Neuronal stem cell (in vitro differentiated cells): ENCODE results near the gene C10orf71.
A peak's percentile ranks its signal among the peaks of the same experiment; 100 is the strongest.

Experiments
- DNase-seq: peaks from one replicate; pipeline ENCODE4 v3.0.0-alpha.2; 2013; ENCODE audit warnings: low spot score
- H2AFZ ChIP-seq: one replicate; pipeline ENCODE4 v1.6.1; 2013; ENCODE audit warnings: mild to moderate bottlenecking, low read length, inconsistent platforms
- H2AK5ac ChIP-seq: 2 replicates; pipeline ENCODE4 v1.6.1; 2013; ENCODE audit warnings: low read depth, mild to moderate bottlenecking, inconsistent platforms, low read length, moderate library complexity, mixed read lengths
- H2BK120ac ChIP-seq: 2 replicates; pipeline ENCODE4 v1.6.1; 2013; ENCODE audit warnings: low read depth, mild to moderate bottlenecking, inconsistent platforms, low read length, moderate library complexity, mixed read lengths
- H2BK12ac ChIP-seq: one replicate; pipeline ENCODE4 v1.6.1; 2013; ENCODE audit warnings: low read length, inconsistent platforms
- H2BK15ac ChIP-seq: 2 replicates; pipeline ENCODE4 v1.6.1; 2013; ENCODE audit warnings: mild to moderate bottlenecking, low read length, inconsistent platforms, mixed read lengths
- H2BK5ac ChIP-seq: one replicate; pipeline ENCODE4 v1.6.1; 2013; ENCODE audit warnings: inconsistent platforms, mild to moderate bottlenecking, low read length, moderate library complexity
- H3K14ac ChIP-seq: one replicate; pipeline ENCODE4 v1.6.1; 2013; ENCODE audit warnings: low read length, inconsistent platforms
- H3K18ac ChIP-seq: 2 replicates; pipeline ENCODE4 v1.6.1; 2013; ENCODE audit warnings: low read length, inconsistent platforms
- H3K23ac ChIP-seq: 2 replicates; pipeline ENCODE4 v1.6.1; 2013; ENCODE audit warnings: low read depth, mild to moderate bottlenecking, mixed read lengths, low read length, inconsistent platforms; ENCODE audit not compliant: poor library complexity
- H3K27ac ChIP-seq: replicated peaks from 3 replicates; pipeline ENCODE4 v1.5.1; 2013; ENCODE audit warnings: low read length, inconsistent platforms
- H3K27me3 ChIP-seq, 3 experiments: 2 replicates each; pipeline ENCODE4 v1.6.1; 2013; ENCODE audit warnings: low read length in 3 of 3, mild to moderate bottlenecking in 2 of 3, inconsistent platforms in 1 of 3, low read depth in 1 of 3, mixed read lengths in 1 of 3, moderate library complexity in 1 of 3; ENCODE audit not compliant: control insufficient read depth in 3 of 3, insufficient read depth in 3 of 3
- H3K36me3 ChIP-seq, 2 donors: replicated peaks in 1 of 2; 2 replicates each; pipeline ENCODE4 v1.6.1; 2013; ENCODE audit warnings: low read length in 2 of 2; ENCODE audit not compliant: control insufficient read depth in 2 of 2, insufficient read depth in 2 of 2
- H3K4ac ChIP-seq: 2 replicates; pipeline ENCODE4 v1.6.1; 2013; ENCODE audit warnings: inconsistent platforms, mild to moderate bottlenecking, low read length, moderate library complexity
- H3K4me1 ChIP-seq, 2 donors: 1 replicate in 1 of 2; 2 replicates in 1 of 2; pipeline ENCODE4 v1.6.1; 2013; ENCODE audit warnings: low read length in 2 of 2, low read depth in 1 of 2; ENCODE audit not compliant: control insufficient read depth in 2 of 2, insufficient read depth in 1 of 2
- H3K4me2 ChIP-seq: one replicate; pipeline ENCODE4 v1.6.1; 2013; ENCODE audit warnings: mild to moderate bottlenecking, low read length, inconsistent platforms; ENCODE audit not compliant: insufficient read depth, poor library complexity, severe bottlenecking
- H3K4me3 ChIP-seq, 2 donors: 2 replicates each; pipeline ENCODE4 v1.5.1; 2013; ENCODE audit warnings: low read length in 2 of 2, mild to moderate bottlenecking in 2 of 2, inconsistent platforms in 1 of 2, moderate library complexity in 1 of 2
- H3K79me1 ChIP-seq: one replicate; pipeline ENCODE4 v1.6.1; 2013; ENCODE audit warnings: low read depth, mild to moderate bottlenecking, inconsistent platforms, low read length, moderate library complexity
- H3K9ac ChIP-seq: one replicate; pipeline ENCODE4 v1.6.1; 2013; ENCODE audit warnings: mild to moderate bottlenecking, low read depth, low read length, inconsistent platforms; ENCODE audit not compliant: poor library complexity
- H3K9me3 ChIP-seq, 2 donors: replicated peaks in 1 of 2; 2 replicates each; pipeline versions ENCODE3 to v1.6.1; 2013; ENCODE audit warnings: low read length in 2 of 2, mild to moderate bottlenecking in 2 of 2, inconsistent platforms in 1 of 2, low read depth in 1 of 2, mixed read lengths in 1 of 2, moderate library complexity in 1 of 2; ENCODE audit not compliant: control insufficient read depth in 2 of 2, insufficient read depth in 1 of 2
- H4K8ac ChIP-seq: one replicate; pipeline ENCODE4 v1.6.1; 2013; ENCODE audit warnings: low read depth, mild to moderate bottlenecking, inconsistent platforms, low read length, moderate library complexity
- H4K91ac ChIP-seq: one replicate; pipeline ENCODE4 v1.6.1; 2013; ENCODE audit warnings: low read length, low read depth, mild to moderate bottlenecking, inconsistent platforms; ENCODE audit not compliant: poor library complexity
- WGBS, 2 donors: extraction: QIAGEN DNeasy Blood & Tissue Kit; methylation state at CpG; one replicate each; pipeline ENCODE4 v1.1.7; 2013; ENCODE audit warnings: missing lambda C conversion rate in 2 of 2, mixed read lengths in 1 of 2; ENCODE audit not compliant: insufficient read length in 2 of 2, insufficient replicate concordance in 1 of 2; ENCODE audit errors: extremely low coverage in 2 of 2; 5-methylcytosine and 5-hydroxymethylcytosine counted together

The C10orf71 gene

GRCh38 chr10:49361178-49361554 lies 62.2 kb downstream of the C10orf71 start:
- Histone ChIP-seq H3K4me3 (no peak overlapping the region), H3K23ac (peak overlapping the region; percentile 75), H4K91ac (no peak overlapping the region), H2AK5ac (no peak overlapping the region), H3K36me3 (no peaks in the 10 kb centered on the region), H3K18ac (no peak overlapping the region), H3K4me2 (no peak overlapping the region), H3K9ac (no peak overlapping the region), H3K4ac (no peak overlapping the region), H3K4me1 (peaks cover 0 to 3% of the 10 kb centered on the region in 2 donors), H2BK15ac (no peak overlapping the region), H3K14ac (no peak overlapping the region), H4K8ac (no peak overlapping the region), H2AFZ (no peak overlapping the region), H2BK120ac (no peak overlapping the region), H2BK12ac (no peak overlapping the region), H3K27ac (no peak overlapping the region), H3K79me1 (no peaks in the 10 kb centered on the region), H2BK5ac (no peak overlapping the region), H3K27me3 (no peaks in the 10 kb centered on the region), H3K9me3 (no peaks in the 10 kb centered on the region)
- WGBS, 2 donors, result no CpG with 5 or more reads among the region's 8 CpGs
- no peak for DNase-seq

DNA sequence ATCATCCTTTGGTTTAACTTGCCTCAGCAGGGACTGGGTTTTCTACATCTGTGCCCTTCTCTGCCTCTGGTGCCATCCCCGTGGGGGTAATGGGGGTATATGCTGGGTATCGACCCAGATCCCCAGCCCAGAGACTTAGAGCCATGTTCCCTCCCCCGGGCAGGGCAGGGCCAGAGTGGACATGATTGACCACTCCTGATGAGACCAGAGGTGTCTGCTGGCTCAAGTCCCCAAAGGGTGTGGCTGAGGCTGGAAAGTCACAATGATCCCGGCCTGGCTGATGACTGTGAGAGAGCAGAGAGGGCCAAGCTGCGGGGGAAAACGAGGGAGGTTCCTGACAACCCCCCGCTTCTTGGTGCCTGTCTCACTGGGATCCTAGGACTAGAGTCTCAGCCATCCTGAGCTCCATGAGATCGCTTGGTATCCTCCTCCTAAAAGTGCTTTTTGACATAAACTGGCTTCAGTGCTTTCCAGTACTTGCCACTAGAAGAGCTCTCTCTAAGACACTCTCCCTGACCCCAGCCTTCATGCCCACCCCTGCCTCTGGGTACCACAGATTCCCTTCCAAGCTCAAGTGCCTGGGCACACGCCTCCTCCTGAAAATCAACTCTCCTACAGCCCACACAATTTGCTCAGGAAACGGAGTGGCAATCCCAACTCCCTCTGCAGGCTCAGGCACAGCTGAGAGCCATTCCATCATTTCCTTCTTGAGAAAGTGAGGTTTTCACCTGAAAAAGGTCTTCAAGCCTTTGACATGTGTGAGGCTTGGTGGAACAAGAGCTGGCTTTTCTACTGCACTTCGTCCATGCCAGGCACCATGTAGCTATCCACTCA lies 63.0 kb downstream of the C10orf71 start:
- H3K4me2 ChIP-seq, result no peak overlapping the region
- H3K9me3 ChIP-seq, result no peaks in the 10 kb centered on the region
- DNase-seq, result no peak
- no peak overlapping the region for H3K4ac ChIP-seq
- no peaks in the 10 kb centered on the region for H3K79me1 ChIP-seq
- no peak overlapping the region for H3K9ac ChIP-seq
- no peak overlapping the region for H3K27ac ChIP-seq
- no peak overlapping the region for H3K23ac ChIP-seq
- H2BK5ac ChIP-seq, result no peak overlapping the region
- no peak overlapping the region for H2BK12ac ChIP-seq
- H2AK5ac ChIP-seq, result no peak overlapping the region
- H3K36me3 ChIP-seq, result no peaks in the 10 kb centered on the region
- H3K4me3 ChIP-seq, result no peak overlapping the region
- no peak overlapping the region for H2BK120ac ChIP-seq
- no peak overlapping the region for H4K91ac ChIP-seq
- H4K8ac ChIP-seq, result no peak overlapping the region
- H3K18ac ChIP-seq, result no peak overlapping the region
- H3K14ac ChIP-seq, result no peak overlapping the region
- no peak overlapping the region for H2AFZ ChIP-seq
- peaks cover 0 to 3% of the 10 kb centered on the region in 2 donors for H3K4me1 ChIP-seq
- WGBS, 2 donors, result no CpG with 5 or more reads among the region's 11 CpGs
- no peaks in the 10 kb centered on the region for H3K27me3 ChIP-seq
- no peak overlapping the region for H2BK15ac ChIP-seq

GRCh38 chr10:49362596-49363260 lies 63.8 kb downstream of the C10orf71 start:
- no peak for DNase-seq
- H3K36me3 ChIP-seq, result no peaks in the 10 kb centered on the region
- no CpG with 5 or more reads among the region's 10 CpGs for WGBS, 2 donors

GRCh38 chr10:49363309-49364031 lies 64.5 kb downstream of the C10orf71 start:
- H2AK5ac ChIP-seq, result no peak overlapping the region
- no peak overlapping the region for H3K14ac ChIP-seq
- H3K4me1 ChIP-seq, result peaks cover 0 to 3% of the 10 kb centered on the region in 2 donors
- H3K27ac ChIP-seq, result no peak overlapping the region
- H3K9ac ChIP-seq, result no peak overlapping the region
- H2BK5ac ChIP-seq, result no peak overlapping the region
- no peak overlapping the region for H4K8ac ChIP-seq
- H3K4ac ChIP-seq, result no peak overlapping the region
- H3K4me2 ChIP-seq, result no peak overlapping the region
- H3K4me3 ChIP-seq, result no peak overlapping the region
- H3K36me3 ChIP-seq, result no peaks in the 10 kb centered on the region
- peak overlapping the region; percentile 33 for H3K18ac ChIP-seq
- H3K27me3 ChIP-seq, result no peaks in the 10 kb centered on the region
- H2AFZ ChIP-seq, result no peak overlapping the region
- H4K91ac ChIP-seq, result no peak overlapping the region
- no peaks in the 10 kb centered on the region for H3K9me3 ChIP-seq
- H3K23ac ChIP-seq, result no peak overlapping the region
- H2BK12ac ChIP-seq, result no peak overlapping the region
- WGBS, 2 donors, result no CpG with 5 or more reads among the region's 8 CpGs
- no peaks in the 10 kb centered on the region for H3K79me1 ChIP-seq
- no peak overlapping the region for H2BK120ac ChIP-seq
- no peak overlapping the region for H2BK15ac ChIP-seq
- no peak for DNase-seq

More at GRCh38 chr10:49362596-49363260, 63.8 kb downstream of the C10orf71 start:
- Histone ChIP-seq H2AK5ac (no peak overlapping the region), H3K4me3 (no peak overlapping the region), H3K27me3 (no peaks in the 10 kb centered on the region), H2AFZ (no peak overlapping the region), H4K8ac (no peak overlapping the region), H3K27ac (no peak overlapping the region), H3K4me1 (peaks cover 0 to 3% of the 10 kb centered on the region in 2 donors), H2BK15ac (no peak overlapping the region), H2BK5ac (no peak overlapping the region), H3K14ac (no peak overlapping the region), H3K79me1 (no peaks in the 10 kb centered on the region), H3K9me3 (no peaks in the 10 kb centered on the region), H2BK120ac (no peak overlapping the region), H3K4ac (no peak overlapping the region), H4K91ac (no peak overlapping the region), H2BK12ac (no peak overlapping the region), H3K9ac (no peak overlapping the region), H3K23ac (no peak overlapping the region), H3K18ac (no peak overlapping the region), H3K4me2 (no peak overlapping the region)
